Germinal center (tissue), 1 donor: ENCODE data around the gene IL17RE.
"Not testable (repeated sequence)": the region's sequence is repeated elsewhere in the genome, so short reads cannot be mapped to it uniquely, and the experiment has no call there.

Experiments
- DNase-seq: peaks from one replicate; pipeline ENCODE4 v3.0.0; 2012; ENCODE audit warnings: mixed read lengths, low spot score

IL17RE gene

DNA sequence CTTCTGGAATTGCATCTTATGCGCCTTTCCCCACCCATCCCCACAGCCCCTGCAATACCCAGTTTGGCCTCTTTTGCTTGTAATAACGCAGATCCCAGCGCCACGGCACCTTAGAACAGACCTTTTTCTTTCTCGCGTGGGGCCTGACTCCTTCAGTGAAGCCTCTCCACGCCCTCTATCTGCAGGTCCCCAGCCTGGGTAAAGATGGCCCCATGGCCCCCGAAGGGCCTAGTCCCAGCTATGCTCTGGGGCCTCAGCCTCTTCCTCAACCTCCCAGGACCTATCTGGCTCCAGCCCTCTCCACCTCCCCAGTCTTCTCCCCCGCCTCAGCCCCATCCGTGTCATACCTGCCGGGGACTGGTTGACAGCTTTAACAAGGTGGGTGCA lies 31.6 kb downstream of the IL17RE start:
- no peak for DNase-seq

GRCh38 chr3:9934993-9935392 lies 32.3 kb downstream of the IL17RE start:
- DNase-seq: no peak

DNA sequence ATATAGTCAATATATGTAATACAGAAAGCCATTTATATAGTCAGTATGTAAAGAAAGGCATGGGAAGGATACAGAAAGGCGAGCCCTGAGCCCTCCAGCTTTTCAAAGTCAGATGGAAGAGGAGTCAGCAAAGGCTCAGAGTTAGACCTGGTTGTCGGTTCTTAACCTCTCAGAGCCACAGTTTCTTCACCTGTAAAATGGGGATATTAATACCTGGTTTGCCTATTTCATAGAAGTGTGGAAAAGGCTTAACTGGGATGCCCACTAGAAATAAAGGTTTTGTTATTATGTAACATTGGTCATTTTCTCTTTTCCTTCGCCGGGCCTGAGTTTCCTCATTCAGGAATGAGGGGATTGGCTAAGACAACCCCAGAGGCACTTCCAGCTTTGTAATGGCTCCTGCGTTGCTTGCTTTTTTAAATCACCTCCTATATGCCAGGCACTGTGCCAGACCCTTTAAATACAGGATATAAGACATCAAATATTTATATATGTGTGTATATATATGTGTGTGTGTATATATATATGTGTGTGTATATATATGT lies 33.4 kb downstream of the IL17RE start:
- no peak for DNase-seq

DNA sequence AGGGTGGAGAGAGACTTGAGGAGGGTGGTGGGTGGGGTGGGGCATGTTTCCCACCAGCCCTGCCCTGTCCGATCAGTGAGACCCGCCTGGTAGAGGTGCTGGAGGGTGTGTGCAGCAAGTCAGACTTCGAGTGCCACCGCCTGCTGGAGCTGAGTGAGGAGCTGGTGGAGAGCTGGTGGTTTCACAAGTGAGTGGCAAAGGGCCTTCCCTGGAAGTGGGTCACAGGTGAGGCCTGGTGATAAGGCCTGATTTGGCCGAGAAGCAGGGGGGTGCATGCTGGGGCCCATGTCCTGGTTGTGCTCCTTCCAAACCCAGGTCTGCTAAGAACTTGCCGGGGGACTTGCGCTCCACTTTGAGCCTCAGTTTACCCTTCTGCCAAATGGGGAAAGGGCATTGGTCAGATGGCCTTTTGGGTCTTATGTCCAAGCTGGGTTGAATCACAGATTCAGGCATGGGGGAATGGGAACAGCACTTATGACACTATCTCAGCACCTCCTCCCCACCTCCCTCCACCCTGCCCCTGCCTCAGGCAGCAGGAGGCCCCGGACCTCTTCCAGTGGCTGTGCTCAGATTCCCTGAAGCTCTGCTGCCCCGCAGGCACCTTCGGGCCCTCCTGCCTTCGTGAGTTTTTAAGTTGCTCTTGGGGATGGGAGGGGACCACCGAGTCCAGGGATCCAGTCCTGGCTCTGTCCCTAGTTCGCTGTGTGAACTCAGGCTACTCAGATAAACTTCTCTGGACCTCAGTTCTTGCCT lies 35.0 kb downstream of the IL17RE start:
- DNase-seq: no peak

GRCh38 chr3:9938966-9939365 lies 36.3 kb downstream of the IL17RE start:
- DNase-seq: no peak

GRCh38 chr3:9939906-9940305 lies 37.3 kb downstream of the IL17RE start:
- DNase-seq: not testable (repeated sequence)

GRCh38 chr3:9940746-9941145 lies 38.1 kb downstream of the IL17RE start:
- DNase-seq: no peak

DNA sequence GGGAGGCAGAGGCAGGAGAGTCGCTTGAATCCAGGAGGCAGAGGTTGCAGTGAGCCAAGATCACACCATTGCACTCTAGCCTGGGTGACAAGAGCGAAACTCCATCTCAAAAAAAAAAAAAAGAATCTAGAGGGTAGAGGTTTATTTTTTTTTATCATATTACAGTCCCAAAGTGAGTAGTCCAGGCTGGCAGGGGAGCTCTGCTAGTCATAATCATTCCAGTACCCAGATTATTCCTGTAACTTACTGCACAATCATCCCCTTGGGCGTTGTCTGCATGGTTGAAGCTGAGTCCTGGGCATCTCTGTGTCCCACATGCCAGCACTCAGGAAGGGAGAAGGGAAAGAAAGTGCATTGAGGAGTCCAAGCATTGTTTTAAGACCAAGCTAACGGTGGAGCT lies 39.5 kb downstream of the IL17RE start:
- no peak for DNase-seq

DNA sequence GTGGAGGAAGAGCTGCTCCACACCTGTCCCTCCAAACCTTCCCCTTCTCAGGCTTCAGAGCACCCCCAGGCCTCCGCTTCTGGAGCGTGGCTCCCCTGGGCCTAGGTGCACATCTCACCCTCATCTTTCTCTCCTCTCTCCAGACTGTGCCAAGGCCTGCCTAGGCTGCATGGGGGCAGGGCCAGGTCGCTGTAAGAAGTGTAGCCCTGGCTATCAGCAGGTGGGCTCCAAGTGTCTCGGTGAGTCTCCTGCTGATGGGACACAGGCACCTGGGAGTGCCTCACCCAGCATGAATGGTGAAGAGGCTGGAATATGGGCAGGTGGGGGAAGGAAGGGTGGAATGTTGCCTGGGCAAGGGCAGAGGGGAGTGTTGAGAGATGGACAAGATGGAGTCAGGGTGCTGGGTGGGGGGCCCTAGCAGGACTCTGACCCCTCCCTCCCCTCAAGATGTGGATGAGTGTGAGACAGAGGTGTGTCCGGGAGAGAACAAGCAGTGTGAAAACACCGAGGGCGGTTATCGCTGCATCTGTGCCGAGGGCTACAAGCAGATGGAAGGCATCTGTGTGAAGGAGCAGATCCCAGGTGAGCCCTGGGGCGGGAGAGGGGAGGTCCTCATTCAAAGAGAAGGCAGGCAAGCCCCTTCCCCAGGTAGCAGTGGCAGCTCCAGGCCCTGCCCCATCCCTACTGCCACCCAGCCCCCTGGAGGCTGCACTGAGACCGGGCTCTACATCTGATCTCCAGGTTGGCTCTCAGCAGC lies 40.5 kb downstream of the IL17RE start:
- no peak for DNase-seq

GRCh38 chr3:9944271-9944670 lies 41.6 kb downstream of the IL17RE start:
- DNase-seq: no peak

- DNase-seq: no peak
Observed at GRCh38 chr3:9945358-9945757, 42.7 kb downstream of the IL17RE start.

DNA sequence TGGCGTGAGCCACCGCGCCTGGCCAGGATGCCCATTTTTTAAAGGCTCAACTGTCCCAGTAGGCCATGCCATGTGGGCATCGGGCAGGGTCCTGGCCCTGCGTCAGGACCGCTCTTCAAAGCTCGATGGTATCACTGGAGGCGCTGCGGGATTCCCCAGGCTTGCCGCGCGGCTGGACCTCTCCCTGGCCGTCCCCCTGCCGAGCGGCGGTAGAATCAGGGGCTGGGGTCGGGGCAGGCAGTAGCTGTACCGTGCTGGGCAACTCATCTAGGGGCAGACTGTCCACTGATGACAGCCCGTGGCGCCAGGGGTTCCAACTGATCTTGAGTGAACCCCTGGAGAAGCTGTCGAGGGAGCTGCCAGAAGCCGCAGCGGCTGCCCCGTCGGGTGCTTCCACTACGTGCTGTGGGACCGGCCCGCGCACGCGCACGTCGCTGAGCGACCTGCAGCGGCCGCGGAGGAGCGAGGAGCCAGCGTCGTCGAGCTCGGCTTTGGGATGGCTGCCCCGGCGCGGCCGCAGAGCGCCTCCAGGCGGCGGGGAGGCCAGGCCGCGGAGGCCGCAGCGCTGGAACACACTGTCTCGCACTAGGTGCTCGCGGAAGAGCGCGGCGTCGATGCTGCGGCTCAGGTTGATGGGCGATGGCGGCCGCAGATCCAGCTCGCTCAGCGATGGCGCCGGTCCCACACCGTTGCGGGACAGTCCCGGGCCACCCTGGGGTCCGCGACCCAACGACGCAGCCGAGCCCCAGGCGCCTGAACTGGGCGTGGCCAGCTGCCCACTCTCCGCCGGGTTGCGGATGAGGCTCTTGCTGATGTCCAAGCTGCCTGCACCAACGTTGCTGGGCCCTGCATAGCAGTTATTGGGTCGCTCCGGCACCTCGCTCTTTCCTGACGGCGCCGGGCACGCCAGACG lies 43.7 kb downstream of the IL17RE start:
- peak; percentile 75 for DNase-seq

DNA sequence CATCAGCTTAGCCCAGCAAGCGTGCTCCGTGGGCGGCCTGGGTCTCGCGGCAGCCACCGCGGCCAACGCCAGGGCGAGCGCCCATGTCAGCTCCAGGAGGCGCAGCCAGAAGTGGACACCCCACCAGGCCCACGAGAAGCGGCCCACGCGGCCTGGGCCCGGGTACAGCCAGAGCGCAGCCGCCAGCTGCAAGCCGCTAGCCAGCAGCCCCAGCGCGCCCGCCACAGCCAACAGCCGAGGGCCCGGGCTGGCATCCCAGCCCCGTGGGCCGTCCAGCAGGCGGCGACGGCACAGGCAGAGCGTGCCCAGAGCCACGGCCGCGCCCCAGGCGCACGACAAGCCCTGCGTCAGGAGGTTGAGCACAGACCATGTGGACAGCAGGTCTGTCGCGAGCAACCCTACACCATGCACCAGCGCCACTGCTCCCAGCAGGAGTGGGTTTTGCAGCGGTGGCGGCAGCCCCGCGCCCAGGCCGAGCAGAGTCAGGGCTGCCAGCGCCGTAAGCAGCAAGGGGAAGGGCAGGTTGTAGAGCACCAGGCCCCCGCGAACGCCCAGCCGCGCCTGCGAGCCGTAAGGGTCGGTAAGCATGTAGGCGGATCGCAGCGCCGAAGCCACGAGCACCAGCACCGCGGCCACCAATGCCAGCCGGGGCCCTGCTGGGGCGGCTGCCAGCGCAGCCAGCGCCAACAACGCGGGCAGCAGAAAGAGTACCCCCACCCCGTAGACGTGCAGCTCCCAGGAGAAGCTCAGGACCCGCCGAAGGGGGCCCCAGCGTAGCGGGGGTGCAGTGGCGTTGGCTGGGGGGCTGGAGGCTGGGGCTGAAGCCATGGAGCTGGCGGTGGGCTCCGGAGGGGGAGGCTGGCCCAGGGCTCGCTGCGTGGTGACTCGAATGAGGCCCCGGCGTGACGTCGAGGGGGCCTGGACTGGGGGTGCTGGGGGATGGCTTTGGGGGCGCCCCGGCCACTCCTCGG lies 44.7 kb downstream of the IL17RE start:
- DNase-seq: no peak

DNA sequence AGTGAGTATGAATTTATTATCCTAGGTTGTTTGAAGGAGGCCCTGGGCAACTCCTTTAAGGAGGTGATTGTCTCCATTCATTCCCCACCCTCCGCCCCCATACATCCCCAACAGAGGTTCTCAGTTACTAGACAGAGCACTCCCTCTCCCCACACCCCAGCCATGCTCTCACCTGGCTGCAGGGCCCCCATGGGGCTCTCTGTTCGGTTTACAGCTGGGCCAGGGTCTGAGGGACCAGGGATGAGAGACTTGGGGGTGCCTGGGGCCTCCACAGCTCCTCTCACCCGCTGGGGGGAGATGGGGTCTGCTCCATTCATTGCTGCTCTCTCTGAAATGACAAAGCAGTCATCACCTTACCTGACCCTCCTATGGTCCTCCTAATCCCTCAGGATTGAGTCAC lies 45.9 kb downstream of the IL17RE start:
- DNase-seq: no peak

DNA sequence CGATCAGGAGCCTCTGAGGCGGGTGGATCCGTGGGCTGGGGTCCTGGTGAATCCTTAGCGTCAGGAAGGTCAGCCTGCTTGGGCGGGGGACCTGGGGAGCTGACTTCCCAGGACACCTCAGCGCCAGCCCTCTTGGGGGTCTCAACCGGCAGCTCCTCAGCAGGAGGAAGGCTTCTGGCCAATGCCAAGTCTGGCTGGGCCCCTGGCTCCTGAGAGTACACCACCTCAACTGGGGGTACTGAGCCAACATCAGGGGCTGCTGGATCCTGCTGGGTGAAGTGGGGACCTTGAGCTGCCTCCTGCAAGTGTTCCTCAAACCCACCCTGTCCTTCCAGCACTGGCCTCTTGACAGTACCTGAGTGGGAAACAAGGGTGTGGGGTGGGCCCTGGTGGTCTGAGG lies 46.5 kb downstream of the IL17RE start:
- no peak for DNase-seq

- DNase-seq: no peak
Observed at GRCh38 chr3:9949626-9950025, 47.0 kb downstream of the IL17RE start.

DNA sequence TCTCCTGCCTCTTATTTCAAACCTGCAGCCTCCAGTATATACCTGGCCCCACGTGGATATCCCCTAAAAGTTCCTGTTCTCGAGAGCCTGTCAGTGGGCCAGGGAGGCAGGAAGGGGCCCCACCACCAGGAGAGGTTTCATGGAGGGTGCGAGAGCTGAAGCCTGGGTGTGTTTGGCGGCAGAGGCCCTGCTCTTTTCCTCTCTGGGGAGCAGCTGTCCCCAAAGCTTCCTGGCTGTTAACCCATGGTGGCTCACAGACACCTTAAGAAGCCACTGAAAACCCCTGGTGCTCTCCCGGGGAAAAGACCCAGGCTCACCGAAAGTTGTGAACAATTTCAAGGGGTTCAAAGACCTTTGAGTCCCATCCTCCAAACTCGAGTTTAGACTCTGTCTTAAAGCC lies 48.5 kb downstream of the IL17RE start:
- DNase-seq: no peak

DNA sequence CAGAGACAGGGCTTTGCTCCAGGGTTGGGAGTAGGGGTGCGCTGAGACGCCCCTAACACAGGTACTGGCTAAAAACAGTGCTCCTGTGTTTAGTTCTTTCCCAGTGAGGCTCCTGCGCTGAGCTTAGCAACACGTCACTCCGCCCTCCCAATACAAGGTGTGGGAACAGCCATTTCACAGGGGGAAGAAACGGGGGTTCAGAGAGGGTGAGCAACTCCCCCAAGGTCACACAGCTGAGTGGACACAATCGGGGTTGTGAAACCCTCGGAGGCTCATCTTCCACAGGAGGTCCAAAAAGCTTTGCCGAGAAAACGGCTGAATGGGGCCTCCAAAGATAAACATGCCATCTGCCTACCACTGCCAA lies 48.9 kb downstream of the IL17RE start:
- DNase-seq: no peak

DNA sequence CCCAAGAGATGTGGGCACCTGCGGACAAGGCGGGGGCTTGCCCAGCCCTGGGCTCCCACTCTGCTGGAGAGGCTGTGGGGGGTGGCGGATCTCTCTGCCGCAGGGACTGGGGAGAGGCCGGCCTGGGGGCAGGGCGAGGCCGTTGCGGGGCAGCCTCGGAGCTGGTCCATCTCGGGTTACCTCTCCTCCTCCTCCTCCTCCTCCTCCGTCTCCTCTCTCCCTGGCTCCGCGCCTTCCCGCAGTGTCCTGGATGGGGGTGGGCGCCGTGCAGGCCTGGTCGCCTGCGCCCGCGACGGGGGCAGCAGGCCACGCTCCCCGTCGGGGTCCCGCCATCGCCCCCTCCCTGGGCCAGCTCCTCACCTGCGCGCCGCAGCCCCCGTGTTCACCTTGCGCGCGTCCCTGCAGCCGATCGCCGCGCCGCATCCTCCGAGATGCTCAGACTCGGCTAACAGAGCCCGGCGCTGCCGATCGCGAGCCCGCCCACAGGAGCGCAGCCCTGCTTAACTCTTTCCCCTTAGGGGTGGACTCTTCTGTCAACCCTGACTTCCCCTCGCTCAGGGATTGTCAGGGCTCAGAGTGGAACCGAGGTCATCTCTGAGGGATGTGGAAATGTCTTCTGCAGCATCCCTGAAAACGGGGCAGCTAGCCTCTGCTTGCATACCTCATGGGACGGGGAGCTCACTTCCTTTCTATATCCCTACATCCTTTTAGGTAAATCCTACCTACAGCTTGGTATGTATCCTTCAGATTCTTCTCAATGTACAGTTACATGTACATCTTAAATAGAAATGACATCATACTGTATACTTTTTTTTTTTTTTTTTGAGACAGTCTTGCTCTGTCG lies 49.5 kb downstream of the IL17RE start, which contains the start of gene PRRT3:
Gene PRRT3 (minus strand): TSS at position 447 of the 844 bp plus-strand sequence. CDS start 2,293 bp downstream, outside the sequence.
- peak; percentile 73 for DNase-seq

GRCh38 chr3:9955067-9955502 lies 52.4 kb downstream of the IL17RE start:
- DNase-seq: no peak
